Spleen (tissue), 7 donors: ENCODE measurements around the gene SLC39A7.

ENCODE experiments used
- CTCF ChIP-seq, 11 experiments: fragments of 200-600 bp in 7 of 11; fragments of 450-650 bp in 4 of 11; sonication (generic) in 4 of 11; IDR thresholded peaks in 8 of 11; conservative IDR thresholded peaks in 3 of 11; 1 replicate in 7 of 11; 2 replicates in 4 of 11; pipeline versions ENCODE4 v1.4.0 to v1.8.0; 2016 to 2021; ENCODE audit warnings: antibody characterized with exemption in 11 of 11, inconsistent platforms in 4 of 11, mild to moderate bottlenecking in 1 of 11
- POLR2A ChIP-seq, 3 donors: fragments of 450-650 bp; IDR thresholded peaks; one replicate each; pipeline ENCODE4 v1.5.1; 2017; ENCODE audit warnings: antibody characterized with exemption in 3 of 3, mild to moderate bottlenecking in 1 of 3
- POLR2AphosphoS5 ChIP-seq, 3 donors: sonication (generic); formaldehyde crosslinking; IDR thresholded peaks; one replicate each; pipeline ENCODE4 v1.5.1; 2017; ENCODE audit warnings: antibody characterized with exemption in 3 of 3
- donor health status: DM: no; HTN: no; CAD: no; lungs with moderate emphysema.
- donor health status: DM: no; HTN: no; CAD: no.
- donor health status: DM: no; HTN: no; CAD: no.

GRCh38 chr6:33211136-33211535 is 10.5 kb downstream of the SLC39A7 start:
- TF ChIP-seq CTCF (IDR thresholded peaks at IDR 0.05 in 8 of 11, conservative IDR thresholded peaks at IDR 0.05 in 3 of 11) (no peak), POLR2A (IDR thresholded peaks at IDR 0.05) (no peak), POLR2AphosphoS5 (IDR thresholded peaks at IDR 0.05) (no peak)
